ENCODE data around the gene UBE2U.

The UBE2U gene

DNA sequence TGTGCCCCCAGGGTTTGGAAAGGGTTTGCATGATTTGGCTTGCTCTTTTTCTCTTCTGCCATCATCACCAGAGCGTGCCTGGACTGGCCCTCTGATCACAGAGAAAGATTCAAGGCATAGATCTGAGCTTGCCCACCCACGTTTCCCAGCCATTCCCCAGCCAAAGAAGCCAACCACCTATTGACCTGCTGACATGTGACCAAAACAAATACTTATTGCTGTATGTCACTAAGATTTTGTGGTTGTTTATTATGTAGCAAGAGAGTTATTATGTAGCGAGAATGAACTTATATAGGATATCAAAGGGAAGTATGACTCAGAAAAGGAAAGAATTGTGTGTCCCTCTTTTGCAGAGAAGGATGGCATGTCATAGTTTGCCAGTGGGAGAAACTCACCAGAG lies 59.9 kb downstream of the UBE2U start:
- TF ChIP-seq EZH2phosphoT487 (conservative IDR thresholded peaks at IDR 0.05; ENCODE audit: low read length) = no peak
- TF ChIP-seq CTCF (IDR thresholded peaks at IDR 0.05; ENCODE audit: insufficient read depth, low read length, poor library complexity, severe bottlenecking) = no peak
- H4K20me1 ChIP-seq (ENCODE audit: low read depth, low read length) = no peaks in the 10 kb centered on the region
- no peak overlapping the region for H3K4me3 ChIP-seq (ENCODE audit: insufficient read depth, low read length, poor library complexity, severe bottlenecking)
- no peak overlapping the region for H3K9ac ChIP-seq (ENCODE audit: low read length)
- no peaks in the 10 kb centered on the region for H3K79me2 ChIP-seq (ENCODE audit: insufficient read depth, low read length)
- H3K9me3 ChIP-seq (ENCODE audit: insufficient read depth, low read length) = no peaks in the 10 kb centered on the region
- no peaks in the 10 kb centered on the region for H3K9me2 ChIP-seq (replicated peaks; ENCODE audit: insufficient read depth, low read length)
- H3K4me2 ChIP-seq (ENCODE audit: low read depth, low read length, poor library complexity, severe bottlenecking) = no peak overlapping the region
- H3K27me3 ChIP-seq (ENCODE audit: low read length) = no peaks in the 10 kb centered on the region
- H2AFZ ChIP-seq (ENCODE audit: low read depth, low read length, severe bottlenecking) = no peak overlapping the region
- H3K36me3 ChIP-seq (ENCODE audit: low read length) = no peaks in the 10 kb centered on the region
- H3F3A ChIP-seq (ENCODE audit: insufficient read depth) = no peaks in the 10 kb centered on the region
- H3K27ac ChIP-seq (ENCODE audit: low read depth, low read length) = no peak overlapping the region

DNA sequence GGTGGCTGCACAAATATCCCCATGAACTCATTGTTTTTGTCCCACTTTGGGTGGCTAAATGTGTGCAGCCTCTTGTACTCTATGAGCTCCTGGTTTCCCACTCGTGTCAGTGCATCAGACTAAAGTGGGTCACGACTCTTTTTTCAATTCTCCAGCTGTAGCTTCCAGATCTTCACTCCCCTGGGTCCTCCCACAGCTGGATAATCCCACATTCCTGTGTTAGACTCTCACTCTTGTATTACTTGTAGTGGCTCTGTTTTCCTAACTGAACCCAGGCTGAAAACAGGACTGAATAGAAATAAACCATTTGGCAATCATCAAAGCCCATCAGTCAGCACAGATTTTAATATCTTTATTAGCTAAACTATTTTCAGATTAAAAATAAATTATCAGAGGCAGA lies 60.4 kb downstream of the UBE2U start:
- no peaks in the 10 kb centered on the region for H3K79me2 ChIP-seq (ENCODE audit: insufficient read depth, low read length)
- H3K4me2 ChIP-seq (ENCODE audit: low read depth, low read length, poor library complexity, severe bottlenecking) = no peak overlapping the region
- no peaks in the 10 kb centered on the region for H3K9me2 ChIP-seq (replicated peaks; ENCODE audit: insufficient read depth, low read length)
- no peaks in the 10 kb centered on the region for H3K36me3 ChIP-seq (ENCODE audit: low read length)
- no peak overlapping the region for H3K9ac ChIP-seq (ENCODE audit: low read length)
- no peak overlapping the region for H3K27ac ChIP-seq (ENCODE audit: low read depth, low read length)
- H3K4me3 ChIP-seq (ENCODE audit: insufficient read depth, low read length, poor library complexity, severe bottlenecking) = no peak overlapping the region
- H4K20me1 ChIP-seq (ENCODE audit: low read depth, low read length) = no peaks in the 10 kb centered on the region
- no peak overlapping the region for H2AFZ ChIP-seq (ENCODE audit: low read depth, low read length, severe bottlenecking)
- no peaks in the 10 kb centered on the region for H3K9me3 ChIP-seq (ENCODE audit: insufficient read depth, low read length)
- TF ChIP-seq EZH2phosphoT487 (conservative IDR thresholded peaks at IDR 0.05; ENCODE audit: low read length) (no peak), CTCF (IDR thresholded peaks at IDR 0.05; ENCODE audit: insufficient read depth, low read length, poor library complexity, severe bottlenecking) (no peak)
- H3F3A ChIP-seq (ENCODE audit: insufficient read depth) = no peaks in the 10 kb centered on the region
- H3K27me3 ChIP-seq (ENCODE audit: low read length) = no peaks in the 10 kb centered on the region

DNA sequence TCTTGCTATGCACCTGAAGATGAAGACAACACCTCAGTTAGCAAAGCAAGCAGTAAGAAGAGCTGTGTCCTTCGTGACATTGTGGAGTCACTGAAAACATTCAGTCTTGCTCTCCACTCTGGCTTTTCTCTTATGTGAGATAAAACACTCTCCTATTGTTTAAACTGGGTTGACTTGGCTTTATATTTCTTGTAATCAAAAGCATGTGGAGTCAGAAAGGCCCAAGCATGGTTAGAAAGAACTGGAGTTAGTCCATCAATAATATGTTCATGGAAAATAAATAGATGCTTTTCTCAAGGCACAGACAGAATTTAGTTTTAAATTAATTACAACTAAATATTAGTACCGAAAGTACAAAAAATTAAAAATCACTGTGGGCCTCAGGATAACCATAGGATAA lies 61.7 kb downstream of the UBE2U start:
- Histone ChIP-seq H3K9me3 (ENCODE audit: insufficient read depth, low read length) (no peaks in the 10 kb centered on the region), H3K27me3 (ENCODE audit: low read length) (no peaks in the 10 kb centered on the region), H3K9me2 (replicated peaks; ENCODE audit: insufficient read depth, low read length) (no peaks in the 10 kb centered on the region), H3K79me2 (ENCODE audit: insufficient read depth, low read length) (no peaks in the 10 kb centered on the region), H3K9ac (ENCODE audit: low read length) (no peak overlapping the region), H3F3A (ENCODE audit: insufficient read depth) (no peaks in the 10 kb centered on the region), H3K4me3 (ENCODE audit: insufficient read depth, low read length, poor library complexity, severe bottlenecking) (no peak overlapping the region), H2AFZ (ENCODE audit: low read depth, low read length, severe bottlenecking) (no peak overlapping the region), H3K4me2 (ENCODE audit: low read depth, low read length, poor library complexity, severe bottlenecking) (no peak overlapping the region), H3K27ac (ENCODE audit: low read depth, low read length) (no peak overlapping the region), H3K36me3 (ENCODE audit: low read length) (no peaks in the 10 kb centered on the region), H4K20me1 (ENCODE audit: low read depth, low read length) (no peaks in the 10 kb centered on the region)
- TF ChIP-seq EZH2phosphoT487 (conservative IDR thresholded peaks at IDR 0.05; ENCODE audit: low read length) (no peak), CTCF (IDR thresholded peaks at IDR 0.05; ENCODE audit: insufficient read depth, low read length, poor library complexity, severe bottlenecking) (no peak)

GRCh38 chr1:64266991-64267390 lies 63.6 kb downstream of the UBE2U start:
- Histone ChIP-seq H3K9me3 (ENCODE audit: insufficient read depth, low read length) (no peaks in the 10 kb centered on the region), H3K79me2 (ENCODE audit: insufficient read depth, low read length) (no peaks in the 10 kb centered on the region), H4K20me1 (ENCODE audit: low read depth, low read length) (no peaks in the 10 kb centered on the region), H3K27me3 (ENCODE audit: low read length) (no peaks in the 10 kb centered on the region), H3K27ac (ENCODE audit: low read depth, low read length) (no peak overlapping the region), H3K9me2 (replicated peaks; ENCODE audit: insufficient read depth, low read length) (no peaks in the 10 kb centered on the region), H3K36me3 (ENCODE audit: low read length) (no peaks in the 10 kb centered on the region), H2AFZ (ENCODE audit: low read depth, low read length, severe bottlenecking) (no peak overlapping the region), H3K9ac (ENCODE audit: low read length) (no peak overlapping the region), H3F3A (ENCODE audit: insufficient read depth) (no peaks in the 10 kb centered on the region), H3K4me2 (ENCODE audit: low read depth, low read length, poor library complexity, severe bottlenecking) (no peak overlapping the region), H3K4me3 (ENCODE audit: insufficient read depth, low read length, poor library complexity, severe bottlenecking) (no peak overlapping the region)
- no peak for TF ChIP-seq CTCF (IDR thresholded peaks at IDR 0.05; ENCODE audit: insufficient read depth, low read length, poor library complexity, severe bottlenecking)
- TF ChIP-seq EZH2phosphoT487 (conservative IDR thresholded peaks at IDR 0.05; ENCODE audit: low read length) = no peak
